Activated naive CD8-positive, alpha-beta T cell (primary cell): ENCODE results near the gene MTG2.

Experiments
- H3K27ac Mint-ChIP-seq: one replicate; pipeline ENCODE4 v1.8.0; 2021; ENCODE audit warnings: mixed read lengths
- H3K27me3 Mint-ChIP-seq: one replicate; pipeline ENCODE4 v1.8.0; 2021; ENCODE audit warnings: mixed read lengths
- H3K36me3 Mint-ChIP-seq: one replicate; pipeline ENCODE4 v1.8.0; 2021; ENCODE audit warnings: mixed read lengths
- H3K4me1 Mint-ChIP-seq: one replicate; pipeline ENCODE4 v1.8.0; 2021; ENCODE audit warnings: low read depth, mixed read lengths
- H3K4me3 Mint-ChIP-seq: one replicate; pipeline ENCODE4 v1.8.0; 2021; ENCODE audit warnings: mild to moderate bottlenecking, mixed read lengths
- H3K9me3 Mint-ChIP-seq: one replicate; pipeline ENCODE4 v1.8.0; 2021; ENCODE audit warnings: low read depth, mixed read lengths

The MTG2 gene

DNA sequence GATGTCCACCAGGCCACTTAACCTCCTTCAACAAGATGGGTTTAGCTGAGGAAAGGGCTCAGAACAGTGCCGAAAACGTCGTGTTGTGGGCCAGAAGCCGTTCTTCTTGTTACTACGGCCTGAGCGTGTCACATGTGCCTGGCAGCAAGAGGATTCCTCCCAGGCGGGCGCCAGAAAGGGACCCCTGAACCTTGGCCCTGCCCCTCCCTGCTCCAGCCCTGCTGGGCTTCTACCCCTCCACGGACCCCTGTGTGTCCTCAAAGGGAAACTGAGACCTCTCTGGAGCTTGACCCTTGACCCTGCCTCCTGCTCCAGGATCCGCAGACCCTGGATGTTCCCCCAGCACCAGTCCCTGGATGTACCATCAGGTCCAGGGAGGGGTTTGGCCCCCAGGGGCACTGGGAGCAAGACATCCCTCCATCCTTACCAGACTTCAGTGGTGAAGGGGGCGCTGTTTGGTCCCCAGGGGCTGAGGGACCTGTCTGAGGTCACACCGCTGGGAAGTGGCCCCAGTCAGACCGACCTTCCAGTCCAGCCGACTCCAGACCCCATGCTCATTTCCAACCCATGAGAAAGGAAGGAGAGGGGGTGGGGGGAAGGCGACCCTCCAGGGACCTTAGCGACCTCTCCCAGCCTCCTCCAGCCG lies 27.1 kb downstream of the MTG2 start:
- no peak overlapping the region for H3K4me3 Mint-ChIP-seq
- no peaks in the 10 kb centered on the region for H3K4me1 Mint-ChIP-seq
- no peaks in the 10 kb centered on the region for H3K27me3 Mint-ChIP-seq
- H3K27ac Mint-ChIP-seq, result no peak overlapping the region
- no peaks in the 10 kb centered on the region for H3K9me3 Mint-ChIP-seq
- no peaks in the 10 kb centered on the region for H3K36me3 Mint-ChIP-seq

DNA sequence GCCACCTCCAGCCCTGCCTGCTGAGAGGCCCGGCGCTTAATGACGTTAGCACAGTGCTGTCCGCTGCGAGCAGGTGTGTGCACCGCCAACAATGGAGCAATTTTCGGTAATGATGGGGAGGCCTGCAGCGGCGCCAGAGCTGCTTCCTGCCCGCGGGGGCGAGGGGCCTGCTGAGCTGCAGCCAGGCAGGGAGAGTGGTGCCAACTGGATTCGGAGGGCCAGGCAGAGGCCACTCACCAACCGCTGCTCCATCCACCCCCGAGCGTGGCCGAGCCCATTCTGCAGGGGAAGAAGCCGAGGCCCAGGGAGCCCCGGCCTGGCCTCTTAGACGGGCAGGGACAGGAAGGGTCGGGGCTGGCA lies 27.6 kb downstream of the MTG2 start:
- Mint-ChIP-seq H3K9me3 (no peaks in the 10 kb centered on the region), H3K27me3 (peaks cover 3% of the 10 kb centered on the region), H3K27ac (no peak overlapping the region), H3K4me1 (no peaks in the 10 kb centered on the region), H3K4me3 (no peak overlapping the region), H3K36me3 (no peaks in the 10 kb centered on the region)

DNA sequence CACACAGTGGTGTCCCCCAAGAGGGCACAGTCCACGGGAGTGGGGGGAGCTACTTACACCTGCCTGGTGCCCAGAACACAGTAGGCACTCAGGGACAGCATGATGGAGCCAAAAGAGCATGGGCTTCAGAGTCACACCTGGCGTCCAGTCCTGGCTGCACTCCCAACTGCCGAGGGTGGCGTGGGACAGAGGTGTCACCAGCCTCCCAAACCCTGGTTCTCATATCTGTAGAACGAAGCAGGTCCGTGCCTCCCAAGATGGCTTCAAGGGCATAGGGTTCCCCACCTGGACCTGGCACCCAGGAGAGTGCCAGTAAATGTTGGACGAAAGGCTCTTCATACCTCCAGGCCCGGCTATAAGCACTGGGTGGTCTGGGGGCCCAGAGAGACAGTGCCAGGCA lies 28.4 kb downstream of the MTG2 start:
- H3K27ac Mint-ChIP-seq, result no peak overlapping the region
- H3K36me3 Mint-ChIP-seq, result no peaks in the 10 kb centered on the region
- H3K4me1 Mint-ChIP-seq, result no peaks in the 10 kb centered on the region
- peaks cover 4% of the 10 kb centered on the region for H3K27me3 Mint-ChIP-seq
- H3K4me3 Mint-ChIP-seq, result no peak overlapping the region
- H3K9me3 Mint-ChIP-seq, result no peaks in the 10 kb centered on the region

DNA sequence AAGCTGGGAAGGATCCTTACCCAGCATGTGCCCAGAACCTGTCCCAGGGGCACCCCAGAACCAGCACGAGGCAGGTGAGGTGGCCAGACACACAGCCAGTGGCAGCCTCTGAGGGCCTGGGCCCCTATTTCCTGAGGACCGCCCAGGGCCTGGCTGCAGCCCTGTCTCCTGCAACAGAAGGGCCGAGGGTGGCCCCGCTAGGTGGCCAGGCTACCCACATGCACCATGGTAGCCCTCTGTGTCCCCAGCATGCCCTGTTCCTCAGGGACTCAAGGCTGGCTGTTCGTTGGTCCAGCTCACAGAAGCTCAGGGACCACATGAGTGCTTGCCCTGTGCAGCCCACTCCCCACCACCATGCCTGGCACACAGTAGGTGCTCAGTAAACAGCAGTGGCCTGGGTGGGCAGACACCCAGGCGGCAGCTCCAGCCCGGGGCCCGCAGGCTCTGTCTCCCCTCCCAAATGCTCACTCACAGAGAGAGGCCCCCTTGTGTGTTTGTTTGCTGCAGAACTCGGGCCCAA lies 29.0 kb downstream of the MTG2 start:
- H3K9me3 Mint-ChIP-seq, result no peaks in the 10 kb centered on the region
- no peaks in the 10 kb centered on the region for H3K36me3 Mint-ChIP-seq
- H3K4me1 Mint-ChIP-seq, result no peaks in the 10 kb centered on the region
- H3K27me3 Mint-ChIP-seq, result peaks cover 4% of the 10 kb centered on the region
- H3K27ac Mint-ChIP-seq, result no peak overlapping the region
- no peak overlapping the region for H3K4me3 Mint-ChIP-seq

DNA sequence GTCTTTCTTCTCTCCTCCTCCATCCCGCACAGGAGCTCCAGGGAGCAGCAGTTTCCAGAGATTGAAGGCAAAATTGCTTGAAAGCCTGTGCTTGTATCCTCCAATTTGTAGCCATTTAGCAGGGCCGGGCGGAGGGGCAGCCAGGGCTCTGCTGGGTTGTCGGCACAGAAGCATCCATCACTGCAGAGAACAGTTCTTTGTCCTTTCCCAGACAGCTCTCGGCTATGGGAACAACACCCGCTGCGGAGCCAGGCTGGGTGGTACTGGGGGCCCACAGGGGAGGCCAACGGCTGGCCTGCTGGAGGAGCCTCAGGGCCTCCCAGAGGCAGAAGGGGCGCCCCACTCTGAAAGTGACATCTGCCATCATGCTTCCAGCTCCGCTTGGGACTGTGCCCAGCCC lies 29.5 kb downstream of the MTG2 start:
- peaks cover 4% of the 10 kb centered on the region for H3K27me3 Mint-ChIP-seq
- H3K4me1 Mint-ChIP-seq, result no peaks in the 10 kb centered on the region
- H3K4me3 Mint-ChIP-seq, result no peak overlapping the region
- no peaks in the 10 kb centered on the region for H3K9me3 Mint-ChIP-seq
- no peak overlapping the region for H3K27ac Mint-ChIP-seq
- no peaks in the 10 kb centered on the region for H3K36me3 Mint-ChIP-seq

DNA sequence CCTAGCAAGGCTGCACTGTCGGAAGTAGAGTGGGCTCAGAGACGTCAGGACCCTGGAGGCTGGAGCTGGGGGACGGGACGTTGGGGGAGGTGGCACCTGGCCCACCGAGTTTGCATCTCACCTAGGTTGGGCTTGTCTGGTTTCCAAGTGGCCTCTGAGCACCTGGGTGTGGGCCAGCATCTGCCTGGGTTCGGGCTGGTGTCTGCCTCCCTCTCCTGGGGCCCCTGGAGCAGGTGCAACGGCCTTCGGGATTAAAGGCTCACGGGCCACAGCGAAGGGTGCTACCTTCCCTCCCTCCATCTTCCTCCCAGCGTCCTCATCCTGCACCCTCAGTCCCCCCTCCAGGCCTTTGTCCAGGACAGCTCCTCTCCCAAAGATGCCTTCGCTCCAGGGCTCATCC lies 31.2 kb downstream of the MTG2 start:
- Mint-ChIP-seq H3K4me3 (no peak overlapping the region), H3K27ac (no peak overlapping the region), H3K4me1 (peaks cover under 1% of the 10 kb centered on the region), H3K9me3 (no peaks in the 10 kb centered on the region), H3K27me3 (peaks cover 8% of the 10 kb centered on the region), H3K36me3 (no peaks in the 10 kb centered on the region)

DNA sequence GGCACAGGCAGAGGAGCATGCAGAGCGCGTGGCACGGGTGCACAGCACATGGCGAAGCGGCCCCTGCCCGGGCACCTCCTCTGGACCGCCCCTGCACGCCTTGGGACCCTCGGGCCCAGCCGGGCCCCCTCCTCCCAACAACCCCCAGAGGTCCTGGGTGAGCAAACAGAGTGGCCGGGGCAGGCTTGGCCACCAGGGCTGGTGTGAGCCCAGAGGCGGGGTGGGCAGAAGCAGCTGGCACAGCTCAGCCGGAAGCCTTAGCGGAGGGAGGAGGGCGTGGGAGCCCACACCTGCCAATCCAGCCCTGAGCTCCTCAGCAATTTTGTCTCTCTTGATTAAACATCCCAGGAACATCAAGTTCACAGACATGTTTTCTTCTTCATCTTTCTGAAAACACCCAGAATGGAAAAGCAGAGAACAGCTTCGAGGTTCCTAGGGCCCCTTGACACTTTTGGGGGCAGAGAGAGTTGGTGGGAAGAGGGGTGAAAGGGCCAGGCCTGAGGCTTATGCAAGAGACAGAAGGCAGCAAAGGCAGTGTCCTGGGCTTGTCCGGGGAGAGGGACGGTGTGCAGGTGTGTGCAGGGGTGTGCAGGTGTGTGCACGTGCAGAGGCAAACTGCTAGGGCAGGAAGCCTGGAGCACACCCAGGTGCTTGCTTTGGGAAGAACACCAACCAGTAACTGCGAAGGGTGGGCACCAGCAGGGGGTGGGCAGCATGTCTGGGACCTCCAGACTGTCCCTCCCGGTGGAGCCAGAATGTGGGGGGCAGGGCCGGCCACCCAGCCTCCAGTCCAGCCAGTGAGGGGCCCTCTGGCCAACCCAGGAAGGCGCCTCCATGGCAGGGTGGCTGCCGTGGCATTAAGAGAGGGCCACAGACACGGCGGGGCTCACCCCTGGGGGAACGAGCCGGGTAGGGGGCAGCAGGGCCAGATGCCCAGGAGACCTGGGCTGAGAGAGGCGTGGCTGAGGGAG lies 32.5 kb downstream of the MTG2 start:
- H3K4me1 Mint-ChIP-seq, result peaks cover 2% of the 10 kb centered on the region

DNA sequence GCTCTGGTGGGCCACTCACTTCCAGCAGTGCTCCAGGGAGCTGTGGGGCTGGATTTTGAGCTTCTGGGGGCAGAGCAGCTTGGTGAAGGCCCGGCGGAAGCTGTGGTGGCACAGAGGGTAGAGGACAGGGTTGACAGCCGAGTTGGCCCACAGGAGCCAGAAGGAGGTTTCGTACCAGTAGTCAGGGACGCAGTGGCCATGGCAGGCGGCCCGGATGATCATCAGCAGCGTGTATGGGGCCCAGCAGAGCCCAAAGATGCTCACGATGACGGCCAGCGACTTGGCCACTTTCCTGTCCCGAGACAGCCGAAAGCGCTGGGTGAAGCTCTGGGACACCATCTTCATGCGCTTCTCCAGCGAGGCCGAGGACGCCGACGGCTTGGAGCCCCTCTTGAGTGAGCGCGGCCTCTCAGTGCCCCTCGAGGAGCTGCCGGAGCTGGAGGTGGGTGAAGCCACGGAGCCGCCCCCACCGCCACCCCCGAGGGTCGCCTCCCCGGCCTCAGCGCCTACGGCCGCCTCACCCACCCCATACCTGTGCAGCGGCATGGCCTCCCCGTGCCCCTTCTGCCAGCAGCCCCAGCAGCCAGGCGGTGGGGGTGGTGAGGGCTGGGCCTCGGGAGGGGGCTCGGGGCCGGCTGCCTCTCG lies 33.3 kb downstream of the MTG2 start:
- Mint-ChIP-seq H3K36me3 (no peaks in the 10 kb centered on the region), H3K4me1 (peaks cover 5% of the 10 kb centered on the region), H3K9me3 (no peaks in the 10 kb centered on the region), H3K27me3 (peaks cover 11% of the 10 kb centered on the region), H3K27ac (no peak overlapping the region), H3K4me3 (no peak overlapping the region)

More for the DNA sequence above, 32.5 kb downstream of the MTG2 start:
- Mint-ChIP-seq H3K9me3 (no peaks in the 10 kb centered on the region), H3K4me3 (no peak overlapping the region), H3K27me3 (peaks cover 10% of the 10 kb centered on the region), H3K36me3 (no peaks in the 10 kb centered on the region), H3K27ac (no peak overlapping the region)

DNA sequence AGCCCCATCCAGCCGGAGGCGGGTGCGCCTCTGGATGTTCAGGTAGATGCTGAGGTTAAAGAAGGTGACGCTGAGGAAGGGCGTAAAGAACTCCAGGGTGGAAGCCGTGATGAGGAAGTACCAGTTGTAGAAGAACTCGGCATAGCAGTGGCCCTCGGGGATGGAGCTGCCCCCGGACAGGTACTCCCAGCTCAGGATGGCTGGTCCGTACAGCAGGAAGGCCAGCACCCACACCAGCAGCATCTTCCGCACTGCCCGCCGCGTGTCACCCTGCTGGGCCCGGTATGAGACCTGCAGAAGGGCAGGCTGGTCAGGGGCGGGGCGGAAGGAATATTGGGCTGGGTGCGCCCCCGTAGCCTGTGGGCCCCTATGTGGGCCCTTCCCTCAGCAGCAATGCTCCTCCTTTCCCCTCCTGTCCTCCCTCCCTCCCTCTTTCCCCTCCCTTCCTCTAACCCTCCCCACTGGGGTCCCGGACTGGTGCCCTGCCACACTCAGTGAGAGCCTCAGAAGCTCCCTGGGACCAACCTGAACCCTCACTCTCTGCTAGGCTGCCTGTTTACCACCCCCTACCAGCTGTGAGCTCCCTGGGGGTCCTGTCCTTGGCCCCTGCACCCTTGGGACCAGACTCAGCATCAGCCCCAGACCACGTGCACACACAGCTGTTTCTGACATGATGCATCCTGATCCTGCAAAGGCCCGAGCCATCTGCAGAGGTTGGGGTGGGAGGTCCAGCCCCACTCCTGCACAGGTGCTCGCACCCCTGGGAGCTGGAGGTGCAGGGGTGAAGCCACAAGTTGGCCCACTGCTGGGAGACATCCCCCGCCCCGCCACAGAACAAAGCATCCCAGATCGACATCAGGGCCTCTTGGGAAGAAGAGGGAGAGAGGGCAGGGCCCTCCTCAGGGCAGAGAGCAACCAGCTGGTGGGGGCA lies 34.1 kb downstream of the MTG2 start:
- peaks cover 12% of the 10 kb centered on the region for H3K27me3 Mint-ChIP-seq
- no peak overlapping the region for H3K4me3 Mint-ChIP-seq
- no peaks in the 10 kb centered on the region for H3K36me3 Mint-ChIP-seq
- no peak overlapping the region for H3K27ac Mint-ChIP-seq
- no peaks in the 10 kb centered on the region for H3K9me3 Mint-ChIP-seq
- H3K4me1 Mint-ChIP-seq, result peaks cover 6% of the 10 kb centered on the region

DNA sequence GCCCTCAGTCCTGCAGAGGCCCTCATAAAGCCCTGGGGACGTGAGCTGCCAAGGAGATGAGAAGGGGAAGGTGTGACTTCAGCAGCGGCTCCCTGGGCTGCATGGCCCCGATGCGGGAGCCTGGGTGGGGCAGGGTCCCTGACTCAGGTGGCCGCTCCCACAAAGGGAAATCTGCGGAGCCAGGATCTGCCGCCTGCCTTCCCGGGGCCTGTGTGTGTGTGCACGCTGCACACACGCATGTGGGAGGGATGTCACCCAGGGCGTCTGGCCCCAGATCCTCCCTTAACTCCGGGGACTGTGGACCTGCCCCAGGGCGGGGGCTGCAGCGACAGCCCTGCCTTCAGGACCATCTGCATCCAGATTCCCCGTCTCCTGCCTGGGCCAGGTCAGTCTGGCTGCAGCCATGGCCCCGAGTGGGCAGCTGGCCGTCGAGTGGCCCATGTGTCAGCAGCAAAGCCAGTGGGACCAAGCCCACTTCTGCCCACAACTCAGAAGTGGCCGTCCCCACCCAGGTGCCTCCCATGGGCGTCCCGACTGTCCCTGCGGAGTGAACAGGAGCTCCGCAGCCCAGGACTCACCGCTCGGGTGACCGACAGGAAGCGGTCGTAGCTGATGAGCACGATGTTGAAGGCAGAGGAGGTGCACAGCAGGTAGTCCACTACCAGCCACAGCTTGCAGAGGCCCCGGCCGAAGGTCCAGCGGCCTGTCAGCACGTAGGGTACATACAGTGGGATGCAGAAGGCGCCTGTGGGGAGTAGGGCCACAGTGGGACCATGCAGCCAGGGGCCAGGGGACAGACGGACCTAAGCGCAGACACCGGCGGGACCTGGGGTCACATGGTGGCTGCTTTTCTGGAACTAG lies 35.3 kb downstream of the MTG2 start:
- H3K36me3 Mint-ChIP-seq, result no peaks in the 10 kb centered on the region
- peaks cover 6% of the 10 kb centered on the region for H3K4me1 Mint-ChIP-seq
- no peak overlapping the region for H3K27ac Mint-ChIP-seq
- H3K9me3 Mint-ChIP-seq, result no peaks in the 10 kb centered on the region
- H3K4me3 Mint-ChIP-seq, result no peak overlapping the region
- peaks cover 17% of the 10 kb centered on the region for H3K27me3 Mint-ChIP-seq

DNA sequence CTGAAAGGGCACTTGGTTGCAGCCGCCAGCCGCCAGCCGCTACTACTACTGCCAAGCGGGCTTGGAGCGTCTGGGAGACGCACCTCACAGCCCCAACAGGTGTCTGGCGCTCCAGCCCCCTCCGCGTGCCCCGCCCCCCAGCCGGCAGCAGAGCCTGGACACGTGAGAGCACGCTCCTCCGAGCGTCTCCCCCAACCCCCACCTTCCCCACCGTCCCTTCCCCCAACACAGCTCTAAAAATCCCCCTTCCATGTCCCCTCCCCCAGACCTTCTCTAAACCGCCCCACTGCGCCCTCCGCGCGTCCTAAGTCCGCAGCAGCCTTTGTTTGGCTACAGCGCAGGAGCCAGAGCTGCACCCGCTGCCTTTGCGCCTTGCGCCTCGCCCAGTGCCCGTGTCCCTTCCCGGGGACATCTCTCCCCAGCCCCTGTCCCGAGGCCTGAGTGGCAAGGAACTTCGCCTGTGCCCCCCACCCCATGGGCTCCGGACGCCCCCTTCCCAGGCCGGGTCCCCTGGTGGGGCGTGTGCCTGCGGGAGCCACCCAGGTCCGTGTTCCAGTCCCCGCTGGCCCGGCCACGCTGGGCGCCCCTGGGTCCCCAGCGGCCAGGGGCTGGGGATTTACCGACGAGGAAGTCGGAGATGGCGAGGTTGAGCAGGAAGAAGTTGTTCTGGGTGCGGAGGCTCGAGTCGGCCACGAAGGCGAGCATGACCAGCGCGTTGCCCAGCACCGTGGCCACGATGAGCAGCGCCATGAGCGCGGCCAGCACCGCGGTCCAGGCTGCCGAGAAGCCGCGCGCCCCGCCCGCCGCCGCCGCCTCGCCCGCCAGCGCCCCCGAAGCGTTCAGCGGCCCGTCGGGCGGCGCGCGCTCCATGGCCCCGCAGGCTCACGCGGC lies 36.5 kb downstream of the MTG2 start:
- Mint-ChIP-seq H3K27me3 (peaks cover 19% of the 10 kb centered on the region), H3K36me3 (no peaks in the 10 kb centered on the region), H3K4me3 (peak overlapping the region; percentile 47), H3K4me1 (peaks cover 6% of the 10 kb centered on the region), H3K9me3 (no peaks in the 10 kb centered on the region), H3K27ac (no peak overlapping the region)

DNA sequence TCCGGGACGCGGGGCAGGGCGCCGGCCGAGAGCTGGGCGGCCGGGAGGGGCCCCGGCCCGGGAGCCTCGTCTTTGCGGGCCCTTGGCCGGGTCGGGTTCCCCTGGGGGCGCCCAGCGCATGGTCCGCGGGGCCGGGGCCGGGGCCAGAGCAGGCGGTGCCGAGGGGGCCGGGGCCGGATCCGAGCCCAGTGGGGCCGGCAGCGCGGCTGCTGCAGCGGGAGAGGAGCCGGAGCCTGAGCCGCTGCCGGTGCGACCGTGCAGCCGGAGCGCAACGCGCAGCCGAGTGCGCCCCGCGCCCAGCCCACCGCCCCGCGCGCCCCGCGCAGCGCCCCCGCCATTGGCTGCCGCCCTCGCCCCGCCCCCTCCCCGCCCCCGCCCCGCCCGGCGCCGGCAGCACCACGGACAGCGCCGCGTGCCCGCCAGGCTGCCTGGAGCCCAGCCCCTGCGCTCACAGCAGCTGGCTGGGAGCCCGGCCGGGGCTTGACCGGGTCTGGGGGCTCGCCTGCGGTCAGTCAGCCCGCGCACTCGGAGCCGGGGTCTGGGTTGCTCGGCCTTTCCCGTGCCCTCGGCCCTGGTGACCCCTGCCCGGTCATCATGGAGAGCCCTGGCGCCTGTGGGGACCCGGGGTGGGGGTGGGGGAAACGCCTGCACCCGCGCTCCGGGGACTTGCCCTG lies 37.3 kb downstream of the MTG2 start, which contains the start of gene HRH3:
TSS of gene HRH3 (minus strand) at position 287 of the 674 bp plus-strand sequence. CDS start 308 bp downstream, outside the sequence.
- H3K4me1 Mint-ChIP-seq, result peaks cover 6% of the 10 kb centered on the region
- H3K27ac Mint-ChIP-seq, result no peak within 1 kb of the TSS
- H3K36me3 Mint-ChIP-seq, result no peaks in the 10 kb centered on the region
- peaks cover 23% of the 10 kb centered on the region for H3K27me3 Mint-ChIP-seq
- no peaks in the 10 kb centered on the region for H3K9me3 Mint-ChIP-seq
- peak within 1 kb of the TSS; percentile 51 for H3K4me3 Mint-ChIP-seq
